CD4-positive, alpha-beta T cell treated with Interferon gamma for 1 hour (primary cell): ENCODE results near the gene SCD5.

ENCODE experiments used
- DNase-seq: peaks from one replicate; pipeline ENCODE4 v3.0.0-alpha.2; 2020

The SCD5 gene

DNA sequence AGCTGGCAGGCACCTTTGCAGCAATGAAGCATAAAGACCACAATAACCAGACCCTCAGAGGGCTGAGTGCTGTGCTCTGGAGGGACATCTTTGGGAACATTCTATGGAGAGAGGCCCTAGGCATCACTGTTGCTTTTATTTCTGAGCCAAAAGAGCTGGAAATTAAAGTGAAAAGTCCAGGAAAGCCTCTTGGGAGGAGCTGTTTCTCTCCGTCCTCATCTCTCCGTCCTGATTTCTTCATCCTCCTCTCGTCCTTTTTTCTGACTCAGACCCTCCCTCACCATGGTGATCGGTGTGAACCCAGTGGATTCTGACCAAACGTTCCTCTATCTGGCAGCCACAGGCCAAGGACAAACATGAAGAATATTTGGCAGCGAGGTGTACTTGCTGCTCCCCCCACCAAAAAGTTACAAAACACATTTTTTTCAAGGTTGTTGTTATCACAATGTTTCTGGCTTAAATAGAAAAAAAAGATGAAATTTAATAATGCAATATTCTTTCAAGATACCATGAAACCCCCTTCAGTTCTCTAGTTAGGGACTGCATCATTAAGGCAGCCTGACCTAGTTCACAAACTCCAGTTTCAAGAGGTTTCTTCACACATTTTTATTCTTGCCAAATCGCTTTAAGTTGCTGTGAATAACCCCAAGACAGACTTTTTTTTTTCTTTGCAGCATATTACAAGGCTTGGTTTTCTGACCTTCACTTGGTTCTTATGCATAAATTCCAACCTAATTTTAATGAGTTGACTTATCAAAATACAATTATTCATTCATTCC, 80.2 kb downstream of the SCD5 start:
- no peak for DNase-seq

DNA sequence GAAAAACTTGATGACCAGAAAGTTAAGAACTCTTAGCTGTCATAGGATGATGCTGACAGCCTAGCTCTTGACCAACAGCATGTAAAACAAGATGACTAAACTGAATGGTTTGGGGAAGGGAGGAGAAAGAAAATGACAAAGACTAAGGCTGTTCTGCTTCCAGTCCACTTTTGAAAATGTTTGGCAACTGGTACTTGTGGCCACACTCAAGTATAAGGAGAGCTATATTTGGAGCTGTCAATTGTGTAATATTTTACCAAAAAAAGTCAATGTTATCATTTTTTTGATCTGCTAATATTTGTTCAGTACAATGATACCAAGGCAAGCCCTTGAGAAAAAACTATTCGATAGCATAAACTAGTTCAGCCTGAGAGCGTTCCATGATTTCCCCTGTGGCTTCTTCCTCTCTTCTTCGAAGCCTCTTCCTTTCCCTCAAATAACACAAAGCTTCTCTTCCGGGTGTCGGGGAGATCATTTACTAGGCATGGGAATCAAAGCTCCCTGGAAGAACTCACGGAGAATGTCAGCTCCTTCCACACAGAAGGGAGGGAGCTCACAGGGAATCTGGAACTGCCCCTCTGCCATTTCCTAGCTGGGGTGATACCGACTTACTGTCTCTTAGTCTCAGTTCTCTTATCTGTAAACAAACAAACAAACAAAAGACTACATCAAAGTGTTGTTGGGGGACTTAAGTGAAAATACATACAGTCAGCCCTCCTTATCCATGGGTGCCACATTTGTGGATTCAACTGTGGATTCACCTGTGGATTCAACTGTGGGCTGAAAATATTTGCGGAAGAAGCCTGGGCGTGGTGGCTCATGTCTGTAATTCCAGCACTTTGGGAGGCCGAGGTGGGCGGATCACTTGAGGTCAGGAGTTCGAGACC, 82.6 kb downstream of the SCD5 start:
- no peak for DNase-seq

DNA sequence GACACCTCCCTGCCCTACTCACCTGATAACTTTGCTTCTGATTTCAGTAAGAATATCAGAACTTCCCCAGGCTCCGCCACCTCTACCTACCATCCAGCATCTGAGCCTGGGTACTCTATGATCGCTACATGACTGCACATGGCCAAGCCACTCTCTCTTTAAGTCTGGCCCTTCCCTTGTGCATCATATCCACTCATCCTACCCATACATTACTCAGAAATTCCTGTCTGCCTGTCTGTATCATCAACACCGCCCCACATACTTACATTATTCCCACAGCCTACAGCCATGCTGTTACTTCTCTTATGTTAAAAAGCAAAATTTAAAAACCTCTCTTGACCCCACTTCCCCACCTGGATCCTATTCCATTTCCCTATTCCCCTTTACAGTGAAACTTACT, 84.7 kb downstream of the SCD5 start:
- DNase-seq: no peak

DNA sequence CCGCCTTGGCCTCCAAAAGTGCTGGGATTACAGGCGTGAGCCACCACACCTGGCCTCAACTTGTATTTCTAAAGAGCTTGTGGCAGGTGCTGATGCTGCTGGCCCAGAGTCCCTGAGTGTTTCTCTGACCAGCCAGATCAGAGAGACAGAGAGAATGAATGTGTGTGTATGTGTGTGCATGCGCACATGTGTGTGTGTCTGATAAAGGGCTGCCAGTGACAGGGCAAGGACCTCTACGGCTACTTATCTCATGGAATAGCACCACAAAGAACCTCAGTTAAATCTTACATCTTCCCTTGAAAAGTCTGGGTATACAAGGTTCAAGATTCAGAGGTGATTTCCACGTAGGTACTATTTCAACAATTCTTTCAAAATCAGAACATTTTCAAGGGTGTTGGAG, 86.0 kb downstream of the SCD5 start:
- no peak for DNase-seq

DNA sequence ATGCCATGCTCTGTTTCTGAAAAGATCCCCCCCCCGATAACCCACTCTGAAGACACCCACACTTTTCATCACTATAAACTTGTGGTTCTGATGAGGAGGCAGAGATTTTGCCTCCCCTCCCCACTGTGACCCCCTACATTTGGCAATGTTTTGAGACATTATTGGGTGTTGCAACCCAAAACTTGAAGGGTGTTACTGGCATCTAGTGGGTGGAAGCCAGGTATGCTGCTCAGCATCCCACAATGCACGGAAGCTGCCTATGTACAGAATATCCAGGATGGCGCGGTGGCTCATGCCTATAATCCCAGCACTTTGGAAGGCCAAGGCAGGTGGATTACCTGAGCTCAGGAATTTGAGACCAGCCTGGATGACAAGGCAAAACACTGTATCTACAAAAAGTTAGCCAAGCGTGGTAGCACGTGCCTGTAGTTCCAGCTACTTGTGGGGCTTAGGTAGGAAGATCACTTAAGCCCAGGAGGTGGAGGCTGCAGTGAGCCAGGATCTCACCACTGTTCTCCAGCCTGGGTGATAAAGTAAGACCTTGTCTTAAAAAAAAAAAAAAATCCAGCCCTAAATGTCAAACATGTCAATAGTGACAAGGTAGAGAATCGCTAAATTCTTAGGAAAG, 87.3 kb downstream of the SCD5 start:
- no peak for DNase-seq

DNA sequence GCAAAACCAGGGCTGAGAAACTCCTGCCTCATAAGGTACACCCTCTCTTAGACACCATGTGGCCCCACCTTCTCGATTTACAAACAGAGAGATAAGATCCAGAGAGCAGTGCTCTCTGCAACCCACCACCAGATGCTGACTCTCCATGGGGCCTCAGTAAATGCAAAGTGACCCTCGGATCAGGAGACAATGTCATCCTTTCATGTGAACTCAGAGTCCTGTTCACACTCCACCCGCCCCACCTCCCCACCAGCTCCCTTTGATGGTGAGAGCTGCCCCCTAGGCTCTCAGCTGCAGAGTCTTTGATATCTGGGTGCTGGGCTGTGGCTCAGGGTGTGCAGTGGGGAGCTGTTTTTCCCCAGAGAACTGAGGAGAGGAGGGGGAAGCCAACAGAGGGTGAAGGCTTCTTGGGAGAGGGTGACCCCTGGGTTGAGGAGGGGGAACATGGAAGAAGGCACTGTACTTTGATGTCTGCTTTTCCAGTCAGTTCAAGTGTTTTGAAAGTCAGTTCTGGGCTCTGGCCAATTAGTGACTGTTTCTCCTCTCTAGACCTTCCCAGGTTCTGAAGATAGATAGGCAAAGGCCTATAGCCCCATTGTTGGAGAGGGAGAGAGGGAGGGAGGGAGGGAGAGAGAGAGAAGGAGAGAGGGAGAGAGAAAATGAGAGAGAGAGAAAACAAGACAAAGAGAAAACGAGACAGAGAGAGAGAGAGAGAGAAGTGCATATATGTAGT, 88.2 kb downstream of the SCD5 start:
- DNase-seq: no peak

DNA sequence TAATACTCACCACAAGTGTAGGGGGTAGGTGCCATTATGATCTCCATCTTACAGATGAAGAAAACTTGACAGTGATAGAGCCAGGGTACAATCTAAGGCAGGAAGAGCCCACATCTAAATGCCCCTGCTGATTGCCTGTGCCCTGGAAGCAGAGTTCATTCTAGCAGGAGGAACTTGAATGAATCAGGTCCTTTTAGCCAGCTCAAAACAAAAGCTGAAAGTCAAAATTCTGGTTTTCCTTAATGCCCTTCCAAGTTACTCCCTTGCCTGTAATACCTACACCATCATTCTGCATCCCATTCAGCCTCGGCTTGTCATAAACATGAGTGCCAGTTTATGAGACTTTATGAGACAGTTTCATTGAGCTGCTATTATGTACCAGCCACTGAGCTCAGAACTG, 89.6 kb downstream of the SCD5 start:
- DNase-seq: no peak

DNA sequence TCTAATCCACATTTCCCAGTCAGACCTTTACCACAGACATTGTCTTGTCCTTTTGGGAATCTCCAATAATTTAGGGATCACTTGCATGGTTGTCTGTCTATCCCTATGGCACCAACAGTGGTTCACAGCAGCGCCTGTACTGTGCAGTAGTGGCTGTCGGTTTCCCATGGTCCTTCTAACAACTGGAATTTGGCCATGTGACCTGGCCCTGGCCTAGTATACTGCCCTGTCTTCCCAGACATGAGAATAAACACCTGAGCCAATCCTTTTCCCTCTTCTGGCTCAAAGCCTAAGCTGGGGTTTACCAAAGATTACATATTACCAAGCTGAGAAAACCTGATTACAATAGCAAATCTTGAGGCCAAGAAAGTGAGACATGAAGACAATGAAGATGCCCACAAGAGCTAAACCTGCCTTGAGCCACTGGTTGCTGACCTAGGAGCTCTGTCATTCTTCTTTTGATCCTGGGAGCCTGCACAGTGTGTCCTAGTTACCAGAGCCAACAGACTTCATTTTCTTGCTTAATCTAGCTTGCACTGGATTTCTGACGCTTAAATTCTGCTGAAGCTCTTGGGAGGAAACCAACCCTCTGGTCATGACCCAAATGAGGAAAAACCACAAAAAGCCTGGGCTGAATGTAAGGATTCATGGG, 92.1 kb downstream of the SCD5 start:
- no peak for DNase-seq

DNA sequence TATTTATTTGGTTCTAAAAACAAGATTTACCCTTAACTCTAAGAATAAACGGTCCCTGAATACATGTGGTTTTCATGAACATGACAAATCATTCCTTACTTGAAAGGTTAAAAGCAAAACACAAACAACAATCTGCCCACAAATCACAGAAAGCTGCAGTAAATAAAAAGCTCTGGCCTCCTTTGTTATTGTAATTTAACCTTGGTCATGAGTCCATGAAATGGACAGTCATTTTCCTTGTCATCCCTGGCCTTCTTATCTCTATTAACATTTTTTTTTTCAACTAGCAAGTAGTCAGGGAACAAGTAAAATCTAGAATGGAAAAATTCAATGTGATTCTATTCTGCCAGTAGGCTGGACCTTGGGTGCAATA, 92.7 kb downstream of the SCD5 start:
- DNase-seq: no peak

DNA sequence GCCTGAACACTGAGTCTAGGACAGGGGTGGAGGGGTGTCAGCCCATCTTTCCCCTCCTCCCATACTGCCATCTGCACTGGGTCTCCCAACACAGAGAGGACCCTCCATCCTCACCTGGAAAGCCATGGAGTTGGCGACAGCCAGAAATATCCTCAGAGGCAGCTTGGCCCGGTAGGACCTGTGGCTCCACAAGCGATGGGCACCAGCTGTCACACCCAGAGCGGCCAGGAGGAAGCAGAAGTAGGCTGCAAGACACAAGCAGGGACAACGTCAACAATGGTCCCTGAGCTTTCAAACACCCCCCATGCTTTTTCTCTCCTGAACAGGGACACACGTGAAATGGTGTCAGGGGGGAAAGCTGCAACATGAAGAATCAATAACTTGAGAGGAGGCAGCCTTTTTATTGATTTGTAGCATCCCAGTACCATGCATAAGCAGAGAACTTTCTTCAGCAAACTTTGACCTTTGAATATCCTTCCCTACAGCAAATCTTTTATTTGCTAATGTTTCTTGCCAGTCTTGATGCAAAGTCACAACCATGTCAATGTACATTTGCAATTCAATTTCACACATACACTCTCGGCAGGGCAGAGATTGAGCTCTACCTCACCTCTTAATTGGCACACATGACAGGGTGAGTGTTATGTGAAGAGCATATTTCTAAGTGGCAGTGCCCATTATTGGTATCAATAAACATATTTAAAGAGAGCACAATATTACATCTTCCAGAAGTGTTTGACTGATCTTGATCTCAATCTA, 93.2 kb downstream of the SCD5 start:
- no peak for DNase-seq

DNA sequence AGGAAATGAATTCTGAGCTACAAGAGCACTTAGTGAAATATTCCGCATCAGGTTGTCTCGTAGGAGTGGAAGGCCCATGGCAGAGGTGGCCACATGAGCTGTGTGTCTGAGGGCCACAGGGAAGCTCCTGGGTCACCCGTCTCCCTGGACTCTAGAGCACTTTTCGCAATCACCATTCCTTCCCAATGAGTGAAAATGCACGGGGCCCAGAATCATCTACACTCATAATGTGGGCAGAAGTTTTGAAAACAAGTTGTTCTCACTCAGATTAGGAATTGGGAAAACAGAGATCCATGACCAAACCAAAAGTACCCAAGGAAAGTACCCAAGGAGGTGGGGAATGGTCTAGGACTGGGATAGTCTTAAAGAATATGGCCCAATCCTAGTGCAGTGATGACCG, 94.4 kb downstream of the SCD5 start:
- DNase-seq: no peak

DNA sequence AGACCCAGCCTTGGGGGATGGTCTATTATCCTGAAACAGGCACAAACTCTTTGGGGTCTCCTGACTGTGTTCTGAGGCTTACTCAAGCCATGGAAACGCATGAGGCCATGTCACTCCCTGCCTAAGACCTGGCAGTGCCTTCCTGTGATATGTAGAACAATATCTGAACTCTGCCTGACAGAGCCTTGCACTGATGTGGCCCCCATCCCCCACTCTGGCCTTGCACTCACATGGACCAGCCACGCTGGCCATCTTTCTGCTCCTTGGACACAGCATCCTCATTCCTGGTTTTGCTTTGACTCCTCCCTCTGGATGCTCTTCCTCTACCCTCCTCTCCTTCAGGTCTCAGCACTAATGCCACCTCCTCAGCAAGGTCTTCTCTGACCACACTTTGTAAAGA, 100.2 kb downstream of the SCD5 start:
- DNase-seq: no peak

DNA sequence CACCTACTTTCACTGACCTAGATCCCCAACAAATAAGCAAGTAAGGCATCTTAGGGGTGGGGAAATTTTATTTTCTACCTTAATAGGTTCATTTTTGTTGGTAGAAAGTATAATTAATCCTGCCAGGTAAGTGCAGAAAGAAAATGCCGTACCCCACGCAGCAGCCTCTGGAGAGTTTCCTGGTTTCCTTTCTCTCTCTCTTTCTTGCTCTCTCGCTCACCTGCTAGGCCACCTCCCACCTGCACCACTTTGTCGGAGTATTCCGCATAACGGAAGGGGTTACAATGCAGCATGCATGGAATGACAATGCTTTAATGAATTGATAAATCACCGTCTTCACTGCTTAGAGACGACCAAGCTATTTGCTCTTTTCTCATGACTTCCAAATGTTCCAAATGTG, 101.0 kb downstream of the SCD5 start:
- no peak for DNase-seq

DNA sequence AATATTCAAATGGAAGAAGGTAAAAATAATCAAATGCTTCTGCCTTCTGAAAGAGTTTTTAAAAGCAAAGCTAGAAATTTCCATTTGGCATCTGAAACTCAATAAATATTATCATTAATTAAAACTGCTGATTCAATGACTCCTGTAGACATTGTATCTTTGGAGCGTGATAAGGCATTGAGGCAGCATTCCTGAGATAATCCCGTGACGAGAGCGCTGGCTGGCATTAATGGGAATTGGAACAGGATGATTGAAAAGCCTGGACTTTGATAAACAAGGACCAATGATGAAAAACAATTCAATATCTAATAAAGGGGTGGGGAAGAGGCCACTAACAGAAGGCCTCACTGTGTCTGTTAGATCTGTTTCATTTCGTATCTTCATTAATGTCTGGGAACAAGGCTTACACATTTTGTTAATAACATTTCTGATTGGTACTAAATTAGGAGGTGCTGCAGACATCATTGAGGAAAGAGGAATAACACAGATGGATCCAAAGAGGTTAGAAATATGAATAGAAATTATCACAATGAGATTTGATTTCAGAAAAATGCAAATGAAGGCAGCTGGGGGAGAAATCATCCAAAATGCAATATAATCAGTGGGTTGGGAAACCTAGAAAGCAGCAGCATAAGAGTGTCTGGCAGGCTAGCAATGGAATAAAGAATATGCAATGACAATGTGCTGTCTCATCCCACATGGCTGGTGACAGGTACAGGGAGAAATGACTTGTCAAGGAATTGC, 102.3 kb downstream of the SCD5 start:
- no peak for DNase-seq

DNA sequence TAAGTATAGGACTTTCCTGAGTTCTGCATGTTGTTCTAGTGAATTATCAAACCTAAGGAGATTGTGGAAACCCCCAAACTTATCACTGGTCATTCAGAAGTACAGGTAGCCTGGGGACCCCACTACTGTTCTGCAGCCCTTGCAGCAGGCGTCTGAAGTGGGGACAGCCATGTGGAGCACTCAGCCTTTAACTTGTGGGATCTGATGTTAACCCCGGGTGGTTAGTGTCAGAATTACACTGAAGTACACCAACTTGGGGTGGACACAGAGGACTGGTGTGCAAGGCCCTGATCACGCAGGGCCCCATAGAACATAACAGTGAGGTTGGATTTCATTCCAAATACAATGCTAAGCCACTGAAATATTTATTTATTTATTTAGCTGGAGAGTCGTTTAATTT, 103.7 kb downstream of the SCD5 start:
- no peak for DNase-seq

DNA sequence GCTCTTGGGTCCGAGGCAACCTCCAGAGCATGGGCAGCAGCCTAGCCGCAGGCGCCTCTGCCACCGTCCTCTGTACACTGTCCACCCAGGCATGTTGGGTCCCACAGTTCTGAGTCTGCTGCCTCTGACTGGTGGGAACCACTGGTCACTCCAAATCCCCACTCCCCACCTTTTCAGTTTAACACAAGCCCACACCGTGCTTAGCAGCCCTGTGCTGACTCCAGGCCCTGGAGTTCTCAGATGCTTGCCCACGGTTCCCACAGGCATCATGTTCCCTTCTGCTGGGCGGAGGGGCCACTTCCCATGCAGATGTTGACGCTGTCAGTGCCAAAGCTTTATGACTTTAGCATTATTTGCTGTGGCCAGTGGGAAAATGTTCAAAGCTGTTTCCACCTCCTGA, 104.5 kb downstream of the SCD5 start:
- DNase-seq: no peak

DNA sequence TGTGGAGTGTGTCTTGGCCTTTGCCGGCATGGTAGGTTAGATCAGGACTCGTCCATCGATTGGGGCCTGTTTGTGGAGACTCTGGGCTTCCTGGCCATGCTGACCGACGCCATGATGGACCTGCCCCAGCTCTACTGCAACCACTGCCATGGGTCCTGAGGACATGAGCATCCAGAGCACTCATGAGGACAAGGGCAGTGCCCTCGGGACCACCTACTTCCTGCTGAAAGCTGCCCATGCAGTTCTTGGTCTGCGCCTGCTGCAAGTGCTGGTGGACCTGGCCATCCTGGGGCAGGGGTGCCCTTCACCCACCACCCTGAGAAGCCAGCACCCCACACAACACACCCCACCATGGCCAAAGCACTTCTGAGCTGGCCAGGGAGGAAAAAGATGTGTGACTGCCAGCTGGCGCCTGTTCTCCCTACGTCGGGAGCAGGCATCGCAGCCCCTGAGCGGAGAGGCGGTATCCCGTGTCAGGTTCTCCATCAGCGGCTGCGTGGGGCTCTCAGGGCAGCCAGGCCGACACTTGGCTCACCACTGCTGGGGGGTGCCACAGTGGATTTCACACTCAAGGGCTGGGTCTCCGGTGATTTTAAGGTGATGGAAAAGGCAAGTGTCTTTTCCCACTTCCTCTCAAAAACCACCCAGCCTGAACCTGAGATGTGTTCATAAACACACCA, 106.4 kb downstream of the SCD5 start:
- no peak for DNase-seq

DNA sequence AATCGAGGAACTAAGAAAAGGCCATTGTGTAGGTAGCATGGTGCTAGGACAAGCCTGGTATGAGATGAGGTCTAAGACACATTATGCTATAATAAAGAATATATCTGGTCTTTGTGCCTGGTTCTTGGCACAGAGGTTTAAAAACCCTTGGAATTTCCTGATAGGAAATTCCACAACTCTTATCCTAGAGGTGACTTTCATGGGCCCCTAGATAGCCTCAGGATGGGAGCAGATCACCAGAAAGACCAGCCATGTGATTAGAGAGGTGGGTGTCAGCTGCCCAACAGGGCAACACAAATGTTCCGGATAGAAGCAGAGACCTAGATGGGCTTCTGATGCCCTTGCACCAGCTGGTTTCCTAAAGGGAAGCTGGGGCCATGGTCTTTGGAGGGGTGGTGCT, 107.2 kb downstream of the SCD5 start:
- DNase-seq: no peak

DNA sequence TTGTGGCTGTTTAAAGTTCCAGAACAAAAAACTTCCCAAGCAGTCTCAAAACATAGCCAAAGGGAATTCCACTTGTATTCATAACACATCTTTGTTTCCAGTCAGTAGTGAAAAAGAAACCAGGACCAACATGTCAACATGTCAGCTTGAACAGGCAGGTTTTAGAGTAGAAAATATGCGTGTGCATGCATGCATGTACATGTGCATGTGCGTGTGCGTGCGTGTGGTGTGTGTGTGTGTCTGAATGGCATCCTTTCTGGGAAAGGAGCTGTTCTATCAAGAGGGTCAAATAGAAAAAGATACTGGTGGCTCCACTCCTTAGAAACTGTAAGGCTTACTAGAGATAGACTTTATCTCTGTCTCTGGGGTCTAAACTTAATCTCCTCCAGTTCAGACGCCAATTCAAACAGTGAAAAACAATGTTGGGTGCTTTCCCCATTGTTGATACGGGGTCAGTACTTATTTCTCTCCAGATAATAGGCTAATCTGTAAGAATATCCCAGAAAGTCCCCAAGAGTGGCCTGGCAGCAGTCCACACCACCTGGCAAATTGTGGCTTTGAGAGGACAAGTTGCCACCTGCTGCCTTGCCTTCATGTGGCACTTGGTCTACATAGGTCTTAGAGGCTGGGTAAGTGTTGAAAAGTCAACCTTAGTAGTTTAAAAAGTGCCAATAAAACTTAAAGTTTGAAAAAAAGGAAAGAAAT, 110.4 kb downstream of the SCD5 start:
- DNase-seq: no peak

DNA sequence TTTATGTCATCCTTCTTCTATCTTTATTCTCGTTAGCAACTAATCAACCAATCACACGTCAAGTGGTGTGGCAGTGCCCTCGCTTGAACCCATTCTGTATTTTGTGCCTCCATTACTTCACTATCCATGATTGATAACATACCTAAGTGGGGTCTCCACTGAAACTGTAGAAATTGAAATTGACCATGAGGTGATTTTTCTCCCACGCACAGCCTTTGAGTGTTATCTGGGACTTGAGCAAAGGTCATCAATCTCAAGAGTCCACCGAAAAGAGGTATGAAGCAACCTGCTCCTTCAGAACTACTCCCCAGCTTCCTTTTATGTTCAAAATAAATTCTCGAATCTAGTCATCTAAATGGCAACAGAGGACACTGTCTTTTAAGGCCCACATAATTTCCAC, 111.1 kb downstream of the SCD5 start:
- DNase-seq: no peak
